GM23338 (cell line): ENCODE measurements around the gene NTN1.

Experiments used
- CREB1 ChIP-seq: fragments of 250-450 bp; sonication (Bioruptor Pico); IDR thresholded peaks from 2 replicates; pipeline ENCODE4 v1.5.0; 2020; ENCODE audit warnings: low read depth, mild to moderate bottlenecking, moderate library complexity
- CTCF ChIP-seq, 2 experiments: fragments of 200-600 bp in 1 of 2; sonication (generic) in 1 of 2; conservative IDR thresholded peaks; 2 replicates each; pipeline versions ENCODE4 v1.5.1 to v1.6.1; 2016 to 2017; ENCODE audit warnings: antibody characterized with exemption in 2 of 2, low read depth in 2 of 2, mild to moderate bottlenecking in 2 of 2, moderate library complexity in 1 of 2
- EZH2 ChIP-seq: fragments of 200-600 bp; sonication (generic); IDR thresholded peaks from one replicate; pipeline ENCODE4 v1.8.0; 2017; ENCODE audit warnings: antibody characterized with exemption, mild to moderate bottlenecking, low read depth; ENCODE audit not compliant: unreplicated experiment
- EZH2phosphoT487 ChIP-seq: fragments of 200-600 bp; sonication (generic); IDR thresholded peaks from one replicate; pipeline ENCODE4 v1.8.1; 2018; ENCODE audit warnings: antibody characterized with exemption; ENCODE audit not compliant: unreplicated experiment
- JUNB ChIP-seq: IDR thresholded peaks from one replicate; pipeline ENCODE4 v1.6.1; 2016; ENCODE audit warnings: antibody characterized with exemption; ENCODE audit not compliant: unreplicated experiment
- POLR2AphosphoS5 ChIP-seq: IDR thresholded peaks from 2 replicates; pipeline ENCODE4 v1.6.1; 2016; ENCODE audit warnings: antibody characterized with exemption, low read depth

- TF ChIP-seq JUNB (no peak), CTCF (conservative IDR thresholded peaks at IDR 0.05; ENCODE audit: low read depth in 2 of 2) (no peak), EZH2 (no peak), POLR2AphosphoS5 (no peak), CREB1 (CRISPR knock-in tag) (no peak), EZH2phosphoT487 (no peak)
These were observed 228.1 kb downstream of the NTN1 start for GRCh38 chr17:9249245-9249953.
